ENCODE measurements around the gene PIP5K1B.

Gene PIP5K1B

GRCh38 chr9:68739621-68740174 lies 34.7 kb downstream of the PIP5K1B start:
- H3K27ac ChIP-seq = 0 out of 2 replicates have a peak overlapping the region, but pooled peaks have one; percentile 4
- no peak for TF ChIP-seq CTCF (conservative IDR thresholded peaks at IDR 0.05)

DNA sequence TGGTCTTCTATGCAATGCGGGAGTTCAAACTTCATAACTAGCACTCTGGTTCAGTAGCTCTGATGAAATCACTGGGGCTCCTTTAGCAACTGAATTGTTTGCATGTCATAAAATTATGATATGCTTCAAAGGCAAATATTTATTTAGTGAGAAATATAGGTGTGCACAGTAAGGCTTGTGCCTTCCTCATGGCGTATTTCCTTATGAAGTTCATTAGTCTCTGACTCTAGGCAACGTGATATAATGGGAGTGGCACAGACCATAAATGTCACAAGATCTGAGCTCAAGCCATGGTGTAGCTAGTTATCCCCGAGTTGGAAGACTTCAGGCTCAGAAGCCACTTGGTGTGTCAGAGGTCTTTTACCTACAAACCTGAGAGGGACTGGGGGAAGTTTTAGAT lies 35.5 kb downstream of the PIP5K1B start:
- TF ChIP-seq CTCF (conservative IDR thresholded peaks at IDR 0.05) = no peak
- 0 out of 2 replicates have a peak overlapping the region, but pooled peaks have one; percentile 4 for H3K27ac ChIP-seq

DNA sequence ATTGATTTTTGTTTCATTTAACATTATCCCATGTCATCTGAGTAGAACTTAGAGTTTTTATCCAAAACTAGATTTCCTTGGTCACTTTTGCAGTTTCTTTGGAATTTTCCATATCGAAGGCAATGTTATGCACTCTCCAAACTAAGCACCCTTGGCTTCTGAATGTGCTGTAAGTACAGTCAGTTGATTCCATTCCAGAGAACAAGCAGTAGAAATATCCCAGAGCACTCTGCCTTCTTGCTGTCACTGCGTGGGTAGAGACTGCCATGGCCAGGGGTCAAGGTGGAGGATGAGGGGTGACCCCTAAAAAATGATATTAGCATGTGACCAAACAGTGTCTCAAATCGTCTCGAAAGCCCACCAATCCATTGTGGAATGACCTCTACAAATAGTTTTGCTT lies 36.2 kb downstream of the PIP5K1B start:
- H3K27ac ChIP-seq = no peak overlapping the region
- TF ChIP-seq CTCF (conservative IDR thresholded peaks at IDR 0.05) = no peak

DNA sequence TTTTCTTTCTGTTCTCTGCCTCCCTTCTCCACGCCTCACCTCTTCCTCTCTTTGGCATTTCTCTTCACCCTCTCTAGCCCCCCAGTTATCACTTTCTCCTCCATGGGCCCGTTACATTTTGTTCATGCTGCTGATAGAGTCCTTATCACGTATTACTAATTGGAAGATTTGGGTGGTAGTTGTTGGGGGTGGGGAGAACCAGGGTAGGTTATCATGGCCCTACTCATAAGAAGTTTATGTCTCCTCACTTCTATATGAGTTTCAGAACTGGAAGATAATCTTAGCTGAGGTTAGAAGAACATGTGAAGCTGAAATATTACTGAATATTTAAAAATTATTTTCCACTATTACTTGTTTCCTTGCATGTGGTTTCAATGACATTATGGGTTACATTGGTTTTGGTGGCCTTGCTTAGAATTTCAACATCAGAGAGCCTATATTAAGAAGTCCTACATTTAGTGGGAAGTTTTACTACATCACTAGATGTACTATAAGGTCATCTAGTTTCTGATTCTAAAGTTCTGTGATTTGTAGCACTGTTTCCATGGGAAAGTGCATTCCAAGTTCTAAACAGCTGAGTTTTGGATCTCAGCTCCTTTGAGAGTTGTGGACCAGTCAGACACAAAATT lies 36.8 kb downstream of the PIP5K1B start:
- TF ChIP-seq CTCF (conservative IDR thresholded peaks at IDR 0.05) = no peak
- H3K27ac ChIP-seq = no peak overlapping the region

DNA sequence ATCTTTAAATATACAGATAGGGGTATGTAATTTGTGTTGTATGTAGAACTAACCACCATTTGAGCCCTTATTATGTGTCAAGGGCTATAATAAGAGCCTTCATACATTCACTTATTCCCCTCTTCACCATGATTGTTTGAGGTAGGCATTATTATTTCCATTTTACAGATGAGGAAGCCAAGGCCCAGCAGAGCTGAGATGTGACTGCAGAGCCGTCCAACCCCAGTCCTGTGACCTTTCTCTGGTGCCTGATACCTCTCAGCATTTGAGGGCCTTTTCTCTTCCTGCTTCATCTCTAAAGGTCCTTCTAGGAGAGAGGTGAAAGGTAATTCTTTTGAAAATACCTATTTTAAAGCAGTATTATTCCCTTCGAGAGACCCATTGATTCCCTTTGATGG lies 37.3 kb downstream of the PIP5K1B start:
- H3K27ac ChIP-seq = no peak overlapping the region
- TF ChIP-seq CTCF (conservative IDR thresholded peaks at IDR 0.05) = no peak

- TF ChIP-seq CTCF (conservative IDR thresholded peaks at IDR 0.05) = no peak
- no peak overlapping the region for H3K27ac ChIP-seq
Measured at GRCh38 chr9:68744426-68744825, 39.4 kb downstream of the PIP5K1B start.

DNA sequence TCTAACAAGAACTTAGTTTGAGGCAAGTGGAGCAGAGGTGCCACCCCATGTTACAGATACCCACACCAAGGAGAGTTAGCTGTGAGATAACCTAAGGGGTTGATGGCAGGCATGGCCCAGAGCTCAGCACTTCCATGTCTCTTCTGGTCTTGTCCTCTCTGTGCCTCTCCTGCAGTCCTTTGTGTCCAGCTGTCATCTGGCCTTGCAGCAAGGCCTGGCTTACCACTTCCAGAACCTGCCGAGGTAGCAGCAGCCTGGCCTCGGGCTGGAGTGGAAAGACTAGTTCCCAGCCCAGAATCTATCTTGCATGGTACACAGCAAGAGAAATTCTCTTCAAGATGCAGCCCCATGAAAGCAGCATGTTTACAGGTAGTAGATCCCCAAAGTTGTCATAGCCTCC lies 41.5 kb downstream of the PIP5K1B start:
- no peak for TF ChIP-seq CTCF (conservative IDR thresholded peaks at IDR 0.05)
- peak overlapping the region; percentile 28 for H3K27ac ChIP-seq
